NCI-H128 (cell line): ENCODE results near the gene SCARF1.

Experiments
- DNase-seq: peaks from one replicate; lab custom pipeline; 2025; ENCODE audit not compliant: unreplicated experiment; lab: John Stamatoyannopoulos, UW

Gene SCARF1

DNA sequence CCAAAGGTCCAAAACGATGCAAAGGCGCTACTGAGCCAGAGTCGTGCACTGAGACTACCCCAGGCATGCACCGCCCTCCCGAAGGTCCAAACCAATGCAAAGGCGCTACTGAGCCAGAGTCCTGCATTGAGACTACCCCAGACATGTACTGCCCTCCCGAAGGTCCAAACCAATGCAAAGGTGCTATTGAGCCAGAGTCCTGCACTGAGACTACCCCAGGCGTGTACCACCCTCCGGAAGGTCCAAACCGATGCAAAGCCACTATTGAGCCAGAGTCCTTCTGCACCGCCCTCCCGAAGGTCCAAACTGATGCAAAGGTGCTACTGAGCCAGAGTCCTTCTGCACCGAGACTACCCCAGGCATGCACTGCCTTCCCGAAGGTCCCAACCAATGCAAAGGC is 44.0 kb downstream of the SCARF1 start:
- DNase-seq: no peak

DNA sequence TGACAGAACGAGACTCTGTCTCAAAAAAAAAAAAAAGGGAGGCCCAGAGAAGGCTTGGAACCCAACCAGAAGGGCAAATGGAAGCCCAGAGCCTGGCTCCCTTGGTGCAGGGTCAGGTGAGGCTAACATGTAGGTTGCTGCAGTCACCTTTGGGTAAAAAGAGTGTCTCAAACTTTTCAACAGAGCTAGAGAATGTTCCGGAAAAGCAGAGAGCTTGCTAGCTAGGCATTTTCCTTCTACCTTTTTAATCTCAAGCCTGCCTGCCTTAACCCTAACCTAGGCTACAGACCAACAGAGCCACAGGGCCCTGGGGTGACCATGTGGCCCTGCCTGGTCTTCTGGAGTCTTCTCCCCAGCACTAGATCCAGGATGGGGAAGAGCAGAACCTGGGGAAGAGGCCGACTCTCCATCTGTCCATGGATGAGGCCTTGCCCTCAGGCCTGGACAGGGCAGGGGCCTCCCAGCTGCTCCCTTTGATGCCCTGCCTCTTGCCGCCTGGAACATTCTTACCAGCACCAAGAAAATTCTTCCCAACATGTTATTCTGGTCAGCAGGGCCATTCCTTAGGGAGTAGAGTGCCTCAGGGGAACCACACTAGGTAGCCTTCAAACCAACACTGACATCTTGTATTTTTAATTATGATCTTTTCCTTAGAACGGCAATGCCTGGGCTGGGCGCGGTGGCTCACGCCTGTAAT is 47.0 kb downstream of the SCARF1 start:
- no peak for DNase-seq

DNA sequence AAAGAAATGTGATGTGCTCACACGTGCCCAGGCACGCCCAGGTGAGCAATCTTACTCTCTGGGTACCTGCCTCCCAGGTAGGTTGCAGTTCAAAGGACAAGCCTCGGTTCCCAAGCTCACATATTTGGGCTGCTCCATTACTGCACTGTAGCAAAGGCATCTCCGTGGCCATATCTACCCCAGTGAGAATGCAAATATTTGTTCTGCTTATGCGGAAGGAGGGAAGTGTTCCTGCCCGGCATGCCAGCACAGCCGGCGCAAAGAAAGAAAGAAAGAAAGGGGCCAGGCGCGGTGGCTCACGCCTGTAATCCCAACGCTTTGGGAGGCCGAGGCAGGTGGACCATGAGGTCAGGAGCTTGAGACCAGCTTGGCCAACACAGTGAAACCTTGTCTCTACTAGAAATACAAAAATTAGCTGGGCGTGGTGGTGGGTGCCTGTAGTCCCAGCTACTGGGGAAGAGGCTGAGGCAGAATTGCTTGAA is 47.6 kb downstream of the SCARF1 start:
- DNase-seq: no peak

- DNase-seq: no peak
Measured at GRCh38 chr17:1593630-1593931, 52.0 kb downstream of the SCARF1 start.

- DNase-seq: no peak
Measured at GRCh38 chr17:1592751-1593629, 52.5 kb downstream of the SCARF1 start.

DNA sequence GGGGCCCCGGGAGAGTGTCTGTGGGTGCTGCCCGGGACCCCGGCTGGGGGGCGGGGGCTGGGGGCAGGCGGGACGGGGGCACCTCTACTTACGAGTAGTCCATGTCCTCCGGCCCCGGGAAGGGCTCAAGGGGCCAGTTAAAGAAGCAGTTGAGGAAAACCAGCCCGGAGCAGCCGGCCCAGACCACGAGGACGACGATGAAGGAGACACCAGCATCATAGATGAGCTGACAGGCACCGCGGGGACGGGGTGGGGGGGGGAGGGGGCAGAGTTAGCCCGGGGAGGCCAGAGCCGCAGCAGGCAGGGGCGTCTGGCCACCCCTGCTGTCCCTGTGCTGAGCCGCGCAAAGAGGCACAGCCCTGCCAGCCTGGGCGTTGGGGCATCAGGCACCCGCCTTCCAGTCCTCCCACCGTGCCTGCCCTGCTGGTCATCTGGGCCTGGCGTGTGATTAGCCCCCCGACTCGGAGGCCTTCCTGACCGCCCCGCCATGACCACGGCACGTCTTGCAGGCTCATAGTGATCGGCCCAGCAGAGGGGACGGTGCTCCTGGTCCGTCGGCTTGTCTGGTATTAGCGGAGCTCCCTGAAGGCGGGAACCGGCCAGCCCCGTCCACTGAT is 54.0 kb downstream of the SCARF1 start:
- DNase-seq: no peak

- no peak for DNase-seq
Measured at GRCh38 chr17:1590747-1591473, 54.6 kb downstream of the SCARF1 start.

DNA sequence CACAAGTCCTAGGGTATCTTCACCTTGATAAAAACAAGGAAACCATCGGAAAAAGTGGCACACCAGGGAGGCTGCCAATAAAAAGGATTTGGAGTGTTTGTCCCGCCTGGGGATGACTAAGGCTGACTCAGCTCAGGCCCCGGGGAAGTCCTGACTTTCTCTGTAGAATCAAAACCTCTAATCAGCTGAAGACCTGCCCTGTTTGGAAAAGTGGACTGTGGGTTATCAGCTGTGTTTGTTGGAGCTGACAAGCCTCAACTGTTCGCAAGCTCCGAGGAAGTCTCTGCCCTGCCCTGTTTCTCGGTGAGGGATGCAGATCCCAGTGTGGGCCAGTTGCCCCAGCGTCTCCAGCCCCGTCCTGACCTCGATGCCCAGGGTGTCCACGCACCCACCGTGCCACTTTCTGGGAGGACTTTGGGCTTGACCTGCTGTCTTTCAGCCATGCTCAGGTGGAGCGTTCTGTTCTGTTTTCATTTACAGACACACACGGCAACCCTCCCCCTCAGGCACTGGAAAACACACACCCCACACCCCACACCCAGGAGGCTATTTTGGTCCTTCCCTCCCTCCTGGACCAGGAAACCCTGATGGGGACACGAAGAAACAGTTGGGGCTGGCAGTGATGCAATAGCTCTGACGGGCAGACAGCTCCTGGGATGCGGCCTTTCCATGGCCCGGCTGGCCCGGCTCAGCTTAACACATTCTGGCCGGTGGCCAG is 55.3 kb downstream of the SCARF1 start:
- DNase-seq: no peak

- no peak for DNase-seq
Measured at GRCh38 chr17:1588821-1589585, 56.5 kb downstream of the SCARF1 start.

GRCh38 chr17:1584167-1584566 is 61.4 kb downstream of the SCARF1 start:
- no peak for DNase-seq
